Left forelimb (tissue), 1 donor: ENCODE results near the gene IRF2.

Source experiments
- DNase-seq: peaks from one replicate; pipeline ENCODE4 v3.0.0-alpha.2; 2018; ENCODE audit warnings: low spot score

IRF2 gene

DNA sequence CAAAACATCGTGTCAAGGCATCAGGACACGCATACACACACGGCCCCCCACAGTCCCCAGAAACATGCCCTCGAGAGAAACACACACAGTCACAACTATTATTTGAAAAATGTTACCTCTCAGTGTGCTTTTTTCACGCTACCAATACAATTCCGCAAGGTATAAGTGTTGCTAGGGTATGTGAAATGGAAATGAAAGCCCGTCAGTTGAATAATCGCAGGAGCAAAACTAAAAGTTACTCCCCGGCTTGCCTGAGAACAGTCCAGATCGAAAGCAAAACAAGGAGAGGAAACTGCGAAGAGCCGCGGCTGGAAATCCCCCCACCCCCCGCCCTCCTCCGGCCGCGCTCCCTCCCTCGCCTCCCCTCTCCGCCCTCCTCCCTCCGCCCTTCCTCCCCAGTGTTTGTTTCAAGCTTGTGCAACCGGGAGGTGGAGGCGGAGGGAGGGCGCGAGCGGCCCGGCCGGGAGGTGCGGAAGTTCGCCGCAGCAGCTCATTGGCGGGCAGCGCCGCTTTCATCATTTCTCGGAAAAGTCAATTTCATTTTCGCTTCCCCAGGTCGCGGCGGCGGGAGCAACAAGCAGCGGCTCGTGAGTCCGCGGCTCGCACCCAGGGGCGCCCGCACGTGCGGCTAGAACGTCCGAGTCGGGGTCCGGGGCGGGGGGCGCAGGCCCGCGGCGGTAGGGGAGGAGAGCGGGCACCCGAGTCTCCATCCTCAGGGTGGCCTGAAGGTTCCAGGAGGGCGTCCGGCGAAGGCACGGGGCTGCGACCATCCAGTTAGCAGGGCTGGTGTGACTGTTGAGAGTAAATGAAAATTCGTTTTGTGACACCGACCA is at the start of gene IRF2:
TSS of gene IRF2 (minus strand) at position 288 of the 833 bp plus-strand sequence. CDS start 45,486 bp downstream, outside the sequence.
- DNase-seq, result peak; percentile 98

DNA sequence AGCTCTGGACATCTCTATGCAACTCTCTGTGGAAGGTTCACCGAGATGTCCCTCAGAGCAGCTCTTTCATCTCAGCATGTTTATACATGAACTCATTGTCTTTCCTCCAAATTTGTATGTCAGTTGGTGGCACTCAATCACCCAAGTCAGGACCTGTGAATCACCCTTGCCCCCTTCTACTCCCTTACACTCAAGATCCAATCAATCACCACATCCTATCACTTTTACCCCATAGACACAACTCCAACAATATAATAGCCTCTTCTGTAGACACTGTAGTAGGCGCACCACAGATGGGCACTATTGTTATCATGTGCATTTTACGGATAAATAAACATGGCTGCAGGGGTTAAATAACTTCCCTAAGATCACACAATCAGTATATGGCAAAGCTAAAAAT is 41.3 kb upstream of the IRF2 start:
- DNase-seq, result no peak

DNA sequence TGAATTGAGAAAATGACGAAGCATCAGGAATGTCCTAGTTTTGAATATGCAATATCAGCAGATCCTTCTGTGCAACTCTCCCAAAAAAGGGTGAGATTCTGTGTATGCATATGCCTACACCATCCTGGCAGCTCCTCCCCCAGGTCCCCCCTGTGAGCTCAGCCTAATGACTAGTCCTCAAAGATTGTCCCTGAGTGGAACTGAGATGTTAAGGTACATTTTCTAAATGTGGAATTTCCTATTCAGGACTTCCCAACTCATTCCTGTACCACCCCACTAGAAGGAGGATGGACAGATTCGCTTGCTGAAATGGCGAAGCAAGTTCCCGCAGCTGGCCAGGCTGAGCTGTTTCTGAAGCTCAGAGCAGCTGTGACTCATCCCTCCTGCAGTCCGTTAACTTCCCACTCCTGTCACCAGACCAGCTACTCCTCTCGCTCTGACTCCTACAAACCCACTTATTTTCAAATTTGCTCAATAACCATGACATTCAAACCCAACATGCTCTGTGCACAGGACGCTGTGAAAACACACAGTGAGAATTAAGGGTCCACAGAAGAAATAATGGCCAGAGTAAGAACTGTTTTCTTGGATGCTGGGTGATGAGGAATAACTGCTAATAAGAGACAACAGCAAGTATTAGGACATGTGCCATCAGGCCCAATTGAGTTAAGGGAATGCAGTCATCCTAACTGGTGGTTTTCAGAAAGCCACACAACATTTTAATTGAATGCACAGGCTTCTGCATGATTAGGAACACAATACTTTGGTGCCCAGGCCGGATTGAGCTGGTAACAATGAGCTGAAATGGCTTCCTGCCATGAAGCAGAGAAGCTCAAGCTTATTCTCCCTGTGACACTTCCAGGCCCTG is 40.0 kb upstream of the IRF2 start:
- no peak for DNase-seq

DNA sequence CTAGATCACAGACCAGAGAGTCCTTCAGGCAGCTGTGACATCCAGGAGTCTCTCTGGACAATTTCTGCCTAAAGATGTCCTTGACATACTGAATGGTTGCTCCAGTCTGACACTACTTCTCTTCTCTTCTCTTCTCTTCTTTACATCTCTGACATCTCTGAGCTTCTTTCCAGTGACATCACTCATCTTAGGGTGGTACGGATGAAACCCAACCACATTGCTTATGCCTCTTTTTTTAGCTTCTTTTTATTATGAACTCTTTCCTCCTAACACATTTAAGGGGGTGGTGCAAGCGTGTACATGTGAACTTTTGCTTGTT is 39.4 kb upstream of the IRF2 start:
- no peak for DNase-seq

DNA sequence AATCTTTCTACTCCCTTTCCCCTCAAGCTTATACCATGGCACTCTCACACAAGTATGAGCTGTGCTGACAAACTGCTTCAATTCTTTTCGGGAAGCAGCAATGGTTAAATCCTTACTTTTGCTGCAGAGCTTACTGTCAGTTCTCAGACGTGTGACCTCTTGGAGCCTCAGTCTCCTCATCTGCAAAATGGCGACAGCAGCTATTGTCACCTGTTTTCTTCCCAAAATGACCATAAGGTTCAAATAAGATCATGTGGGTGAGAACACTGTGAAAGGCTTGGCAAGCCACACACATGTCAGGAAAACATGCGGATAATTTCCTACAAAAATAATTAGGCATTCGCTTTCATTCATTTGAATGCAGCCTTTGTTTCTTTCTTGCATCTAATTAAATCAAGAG is 36.8 kb upstream of the IRF2 start:
- DNase-seq, result no peak

DNA sequence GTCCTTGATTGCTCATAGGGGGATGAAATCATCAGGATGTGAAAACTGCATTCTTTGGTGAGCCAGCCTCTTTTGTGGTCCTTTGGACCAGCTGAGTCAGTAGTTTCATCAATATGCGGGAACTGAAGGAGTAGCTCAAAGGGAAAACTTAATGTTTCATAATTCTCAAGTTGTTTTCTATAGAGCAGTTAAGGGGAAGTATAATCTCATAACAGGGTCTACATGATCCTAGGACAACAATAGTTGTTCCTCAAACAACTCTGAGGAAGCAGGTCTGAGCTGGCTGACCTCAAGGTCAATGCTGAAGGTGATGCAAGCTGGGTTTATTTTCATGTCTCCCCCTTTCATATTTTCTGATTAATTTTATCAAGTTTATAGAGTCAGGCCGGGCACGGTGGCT is 36.1 kb upstream of the IRF2 start:
- no peak for DNase-seq

DNA sequence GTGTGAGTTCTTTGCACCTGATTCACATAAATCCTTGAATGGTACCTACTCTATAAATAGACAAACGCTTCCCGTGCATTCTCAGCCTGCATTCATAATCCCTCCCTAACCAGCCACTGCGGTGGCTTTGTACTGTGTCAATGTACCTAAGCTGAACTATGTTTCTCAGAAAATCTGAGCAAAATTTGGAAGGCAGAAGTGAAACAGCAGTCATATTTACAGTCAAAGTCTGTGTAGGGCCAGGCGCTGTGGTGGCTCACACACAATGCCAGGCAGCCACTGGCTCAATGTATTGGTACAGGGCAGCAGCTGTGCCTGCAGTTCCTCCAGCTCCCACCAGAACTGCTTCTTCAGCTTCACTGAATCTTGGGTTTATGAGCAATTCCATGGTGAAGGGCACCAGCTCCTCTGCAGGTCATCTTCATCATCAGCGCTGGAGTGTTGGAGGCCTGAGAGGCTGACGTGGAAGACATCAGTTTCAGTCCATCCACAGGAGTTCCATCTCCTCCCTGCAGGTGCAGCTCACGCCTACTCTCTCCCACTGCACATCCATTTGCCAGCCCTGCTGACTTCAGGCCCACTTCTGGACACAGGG is 32.3 kb upstream of the IRF2 start:
- DNase-seq, result no peak

DNA sequence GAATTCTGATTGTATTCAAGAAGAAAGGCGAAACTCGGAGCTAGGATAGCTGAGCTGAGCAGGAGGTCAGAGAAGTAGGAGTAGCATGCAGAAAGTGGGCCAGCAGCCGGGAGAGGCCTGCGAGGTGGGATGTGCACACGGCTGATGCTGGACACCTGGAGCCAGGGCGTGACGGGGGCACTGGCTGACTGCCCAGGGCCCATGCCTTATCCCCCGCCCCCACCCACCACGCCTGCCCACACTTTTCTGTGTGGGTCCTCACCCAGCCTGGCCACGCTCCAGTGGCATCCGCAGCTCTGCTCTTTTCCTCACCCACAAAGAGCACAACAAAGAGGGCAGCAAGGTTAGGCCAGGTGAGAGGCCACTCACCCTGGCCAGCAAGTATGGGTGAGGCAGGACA is 30.0 kb upstream of the IRF2 start:
- no peak for DNase-seq

DNA sequence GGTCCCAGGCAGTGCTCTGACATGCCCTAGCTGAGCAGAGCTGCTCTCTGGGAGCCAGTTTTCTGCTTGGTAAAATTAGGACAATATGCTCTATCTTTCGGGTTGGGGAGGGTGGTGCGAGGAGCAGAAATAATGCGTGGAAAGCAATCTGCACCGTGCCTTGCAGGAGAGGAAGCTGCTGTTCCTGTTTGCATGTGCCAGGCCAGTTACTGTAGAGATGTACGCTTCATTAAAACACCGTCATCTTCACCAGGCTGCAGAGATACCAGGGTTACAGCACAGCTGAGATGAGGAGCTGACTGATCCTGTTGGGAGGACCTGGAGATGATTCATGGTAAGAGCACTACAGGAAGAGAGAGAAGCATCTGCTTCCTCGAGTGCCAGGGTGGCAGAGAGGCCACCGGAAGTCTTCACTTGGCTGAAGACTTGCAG is 29.5 kb upstream of the IRF2 start:
- DNase-seq, result no peak

DNA sequence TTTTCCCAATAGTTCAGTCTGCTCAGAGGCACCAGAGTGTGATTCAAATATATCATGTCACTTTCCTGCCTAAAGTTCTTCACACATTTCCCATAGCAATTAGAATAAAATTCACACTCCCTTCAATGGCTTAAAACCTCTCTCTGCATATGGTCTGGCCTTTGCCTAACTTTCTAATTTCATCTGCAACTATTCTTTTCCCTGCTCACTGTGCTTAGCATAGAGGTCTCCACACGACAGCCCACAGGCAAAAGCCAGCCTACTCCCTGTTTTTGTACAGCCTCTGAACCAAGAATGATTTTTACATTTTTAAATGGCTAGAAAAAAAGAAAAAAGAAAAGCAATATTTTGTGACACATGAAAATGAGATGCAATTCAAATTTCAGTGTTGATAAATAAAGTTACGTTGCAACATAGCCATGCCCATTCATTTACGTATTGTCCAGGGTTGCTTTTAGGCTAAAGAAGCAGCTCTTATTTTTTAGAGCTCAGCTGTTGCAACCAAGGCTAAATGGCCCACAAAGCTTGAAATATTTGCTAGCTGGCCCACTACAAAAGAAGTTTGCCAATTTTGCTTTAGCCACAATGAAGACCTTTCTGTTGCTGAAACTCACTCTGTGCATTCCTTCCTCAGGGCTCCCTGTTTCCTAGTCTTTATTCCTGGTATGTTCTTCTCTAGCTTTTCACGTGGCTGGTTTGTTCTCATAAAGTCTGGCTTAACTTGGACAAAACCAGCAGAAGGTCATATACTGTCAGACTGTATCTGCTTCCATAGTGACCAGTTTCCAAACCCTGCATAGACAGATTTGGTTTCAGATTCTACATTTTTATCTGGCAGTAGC is 26.6 kb upstream of the IRF2 start:
- no peak for DNase-seq

DNA sequence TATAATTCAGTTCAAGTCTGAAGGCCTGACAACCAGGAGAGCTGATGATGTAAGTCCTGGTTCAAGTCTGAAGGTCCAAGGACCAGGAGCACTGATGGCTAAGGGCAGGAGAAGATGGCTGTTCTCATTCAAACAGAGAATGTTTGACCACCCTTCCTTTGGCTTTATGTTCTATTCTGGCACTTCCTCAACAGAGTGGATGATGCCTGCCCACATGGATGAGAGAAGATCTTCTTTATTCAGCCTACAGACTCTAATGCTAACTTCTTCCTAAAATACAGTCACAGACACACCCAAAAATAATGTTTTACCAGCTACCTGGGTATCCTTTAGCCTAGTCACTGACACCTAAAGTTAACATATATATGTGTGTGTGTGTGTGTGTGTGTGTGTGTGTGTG is 25.6 kb upstream of the IRF2 start:
- no peak for DNase-seq

DNA sequence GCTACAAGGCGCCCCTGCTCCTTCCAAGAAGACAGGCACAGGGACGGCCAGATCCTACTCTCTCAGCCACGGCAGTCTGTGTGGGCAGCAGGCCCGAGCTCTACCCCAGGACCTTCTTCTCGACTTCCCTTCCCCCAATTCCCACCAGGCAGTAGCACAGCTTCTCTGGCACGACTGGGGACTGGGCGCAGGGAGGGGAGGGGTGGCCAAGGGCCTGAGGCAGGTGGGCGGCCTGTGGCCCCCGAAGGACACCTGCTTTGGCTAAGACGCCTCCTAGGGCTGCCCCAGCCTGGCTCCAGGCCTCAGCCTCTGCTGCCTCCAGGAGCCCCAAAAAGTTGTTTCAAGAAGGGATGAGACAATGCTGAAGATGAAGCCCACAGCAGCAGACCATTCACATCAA is 24.2 kb upstream of the IRF2 start:
- no peak for DNase-seq

DNA sequence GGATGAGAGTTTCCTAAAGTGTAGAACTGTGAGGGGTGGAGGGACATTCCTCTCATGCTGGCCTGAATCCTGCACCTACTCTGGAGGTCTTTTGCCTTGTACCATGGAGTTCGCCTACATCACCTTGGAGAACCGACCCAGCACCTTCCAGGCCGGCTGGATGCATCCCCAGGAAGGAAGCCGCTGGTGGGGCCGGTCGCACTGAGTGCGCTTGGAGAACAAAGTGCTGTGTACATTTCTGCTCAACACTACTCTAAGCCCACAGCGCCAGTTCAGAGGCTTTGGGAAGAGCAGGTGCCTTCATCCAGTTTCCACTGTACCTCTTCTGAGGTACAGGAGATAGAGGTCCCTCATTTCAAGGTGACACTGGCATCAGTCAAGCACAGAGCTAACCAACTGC is 15.4 kb upstream of the IRF2 start:
- no peak for DNase-seq

DNA sequence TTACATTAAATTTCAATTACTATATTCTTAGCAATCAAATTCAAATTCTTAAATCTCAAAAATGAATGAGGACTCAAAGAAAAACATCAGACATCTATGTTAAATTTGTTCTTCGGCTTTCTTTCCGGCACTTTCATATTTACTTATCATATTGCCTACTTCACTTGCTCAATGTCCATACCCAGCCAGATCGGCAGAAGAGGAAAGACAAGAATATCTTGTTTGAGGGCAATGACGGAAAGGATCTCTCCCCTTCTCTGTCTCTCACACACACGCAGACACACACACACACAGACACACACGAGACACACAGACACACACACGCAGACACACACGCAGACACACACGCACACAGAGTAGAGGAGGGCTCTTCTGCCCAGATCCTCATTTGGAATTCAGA is 13.2 kb upstream of the IRF2 start:
- DNase-seq, result no peak

DNA sequence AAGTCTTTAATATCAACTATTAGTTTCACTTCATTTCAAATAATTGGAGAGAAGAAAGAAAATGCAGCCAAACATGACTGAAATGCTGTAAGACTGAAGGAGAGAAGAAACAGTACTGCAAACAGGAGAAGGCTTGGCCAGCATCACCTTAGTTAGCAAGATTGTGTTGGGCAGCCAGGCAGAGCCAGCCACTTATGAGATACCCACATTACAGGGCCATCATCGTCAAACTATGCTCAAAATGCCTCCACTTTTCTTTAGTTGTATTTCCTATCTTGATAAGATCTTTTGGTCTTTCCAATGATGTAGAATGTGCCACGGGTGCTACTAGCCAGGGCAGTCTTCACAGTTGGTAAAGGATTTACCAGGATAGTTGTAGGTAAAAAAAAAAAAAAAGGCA is 10.9 kb upstream of the IRF2 start:
- no peak for DNase-seq

DNA sequence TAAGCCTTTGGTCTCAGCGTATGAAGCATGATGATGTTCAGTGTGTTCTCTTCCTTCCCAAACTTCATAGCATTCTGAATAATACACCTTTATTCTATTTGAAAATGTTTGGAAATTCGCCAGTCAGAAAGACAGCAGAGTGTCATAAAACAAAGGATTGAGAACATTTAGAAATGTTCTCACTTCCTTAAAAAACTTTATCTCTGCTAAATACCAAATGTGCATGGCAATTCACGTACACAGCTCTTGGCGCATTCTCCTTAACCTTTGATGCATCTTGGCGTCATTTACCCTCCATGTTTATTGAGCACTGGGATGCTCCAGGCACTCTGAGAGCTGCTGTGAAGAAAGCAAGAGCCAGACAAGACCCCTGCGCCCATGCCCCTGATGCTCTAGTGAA is 7.2 kb upstream of the IRF2 start:
- no peak for DNase-seq

DNA sequence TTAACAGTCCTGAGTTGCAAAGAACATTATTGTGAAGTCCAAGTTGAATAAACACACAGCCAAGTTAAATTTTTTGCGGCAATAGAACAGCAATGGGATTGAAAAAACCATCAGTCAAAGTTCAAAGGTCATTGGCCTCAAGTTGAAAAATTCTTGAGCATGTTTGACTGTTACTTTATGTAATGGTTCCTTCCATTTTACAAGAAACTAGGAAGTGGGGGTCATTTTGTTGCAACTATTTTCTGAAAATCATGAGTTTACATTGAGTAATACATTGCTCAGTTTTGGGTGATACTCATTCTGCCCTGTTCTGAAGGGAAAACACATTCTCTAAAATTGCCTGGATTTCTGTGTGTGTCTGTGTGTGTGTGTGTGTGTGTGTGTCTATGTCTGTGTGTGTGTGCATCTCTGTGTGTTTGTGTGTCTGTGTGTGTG is 5.2 kb upstream of the IRF2 start:
- DNase-seq, result no peak

DNA sequence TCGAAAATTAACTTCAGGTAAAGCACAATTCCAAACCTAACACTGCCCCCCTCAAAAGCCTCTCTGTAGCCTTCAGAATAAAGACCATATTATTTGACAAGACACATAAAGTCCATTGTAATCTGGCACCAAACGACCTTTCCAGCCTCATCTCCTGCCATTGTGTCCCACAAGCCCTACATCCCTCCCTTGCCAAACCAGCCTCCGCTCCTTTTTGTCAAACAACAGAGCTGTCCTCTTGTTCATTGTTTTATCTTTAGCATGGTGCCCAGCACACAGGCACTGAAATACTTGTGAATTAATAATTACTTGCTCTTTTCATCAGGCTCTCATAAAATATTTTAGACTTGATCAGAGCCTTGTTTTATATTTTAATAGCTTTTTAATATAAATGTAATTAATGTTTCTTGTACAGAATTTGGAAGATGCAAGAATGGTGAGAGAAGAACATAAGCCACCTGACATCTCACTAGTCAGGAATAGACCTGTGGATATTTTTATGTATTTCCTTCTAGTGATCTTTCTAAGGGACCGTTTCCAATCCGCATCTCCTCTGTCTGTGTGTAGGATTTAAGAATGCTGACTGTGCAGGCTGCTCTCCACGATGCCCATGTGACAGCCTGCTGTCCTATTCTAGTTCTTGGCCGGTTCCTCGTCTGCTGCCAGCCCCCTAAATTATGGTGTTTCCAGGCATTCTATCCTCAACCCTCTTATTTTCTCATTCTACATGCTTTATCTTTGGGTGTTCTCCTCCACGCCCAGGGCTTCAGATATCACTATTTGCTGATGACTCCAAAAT is 3.0 kb upstream of the IRF2 start:
- DNase-seq, result no peak

DNA sequence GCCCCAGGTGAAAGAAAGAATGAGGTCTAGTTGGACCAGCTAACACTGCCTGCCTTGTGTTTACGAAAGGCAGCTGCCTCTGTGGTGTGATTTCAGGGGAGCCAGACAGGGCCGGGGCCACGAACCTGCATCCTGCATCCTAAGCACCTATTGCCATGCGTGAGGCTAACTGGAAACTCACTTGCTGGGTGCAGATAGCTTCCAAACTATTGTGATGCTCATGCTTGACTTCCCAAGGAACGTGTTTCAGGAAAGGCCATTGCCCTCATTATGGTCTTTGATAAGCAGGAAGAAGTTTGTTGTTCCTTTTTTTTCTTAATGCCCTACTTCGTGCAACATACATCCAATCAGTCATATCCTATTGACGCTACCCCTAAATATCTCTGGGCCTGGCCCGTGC is 2.3 kb upstream of the IRF2 start:
- DNase-seq, result no peak

DNA sequence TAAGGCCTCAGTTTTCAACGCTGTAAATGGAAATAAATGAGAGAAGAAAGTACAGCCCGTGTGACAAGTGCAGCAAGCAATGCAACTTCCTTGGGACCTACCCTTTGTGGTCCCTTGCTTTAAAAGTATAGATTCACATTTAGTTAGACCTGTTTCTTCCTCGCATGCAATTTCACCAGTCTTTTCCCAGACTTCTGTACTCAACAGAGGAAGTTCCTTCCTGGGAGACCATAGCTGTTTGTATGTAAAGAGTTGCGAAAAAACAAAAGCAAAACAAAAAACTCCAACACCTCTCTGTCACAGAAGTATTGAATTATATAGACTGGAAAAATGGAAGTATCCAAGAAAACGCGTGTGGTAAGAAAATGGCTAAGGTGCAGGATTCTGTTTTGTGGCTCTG is 1.1 kb upstream of the IRF2 start:
- DNase-seq, result no peak

DNA sequence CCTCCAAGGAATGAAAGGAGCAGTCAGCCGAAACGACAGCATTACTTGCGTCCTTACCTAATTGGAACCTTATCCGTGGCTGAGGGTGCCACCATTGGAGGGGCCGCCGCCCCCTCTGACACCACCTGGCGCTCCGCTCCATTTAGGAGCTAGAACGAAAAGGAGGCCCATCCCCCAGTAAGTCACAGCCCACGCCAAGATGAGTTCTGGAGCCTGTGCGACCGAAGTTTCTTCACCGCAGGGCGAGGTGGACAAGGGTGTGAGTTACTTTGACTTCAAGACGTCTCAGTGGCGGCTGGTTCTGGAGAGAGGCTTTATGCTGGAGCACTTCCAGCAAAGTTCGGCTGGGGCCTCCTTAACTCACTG is 729 bp upstream of the IRF2 start:
- peak; percentile 72 for DNase-seq
